SK-N-SH treated with all-trans-retinoic acid at 6 μM for 48 hours (cell line): ENCODE results near the gene LRRC8E.

ENCODE experiments used
- ATAC-seq: fragments of 200-7000 bp; cut with Tn5 transposase; 3 replicates; pipeline ENCODE4 v1.9.1; 2020; ENCODE audit warnings: mild to moderate bottlenecking, moderate library complexity
- ARNTL ChIP-seq: fragments of 450-650 bp; formaldehyde crosslinking; IDR thresholded peaks from 2 replicates; pipeline ENCODE4 v1.5.0; 2020; ENCODE audit warnings: low read depth, mild to moderate bottlenecking, moderate library complexity, borderline replicate concordance
- BACH2 ChIP-seq: fragments of 250-450 bp; sonication (Bioruptor Pico); IDR thresholded peaks from 2 replicates; pipeline ENCODE4 v1.9.0; 2021; ENCODE audit warnings: mild to moderate bottlenecking, borderline replicate concordance
- CSDC2 ChIP-seq: fragments of 250-450 bp; sonication (Bioruptor Pico); IDR thresholded peaks from 2 replicates; pipeline ENCODE4 v1.5.0; 2020; ENCODE audit warnings: mild to moderate bottlenecking, moderate library complexity
- ESRRG ChIP-seq: fragments of 250-450 bp; sonication (Bioruptor Pico); IDR thresholded peaks from 2 replicates; pipeline ENCODE4 v1.6.1; 2021; ENCODE audit warnings: mild to moderate bottlenecking
- GLIS3 ChIP-seq: fragments of 250-450 bp; sonication (Bioruptor Pico); IDR thresholded peaks from 2 replicates; pipeline ENCODE4 v1.5.0; 2020; ENCODE audit warnings: mild to moderate bottlenecking, moderate library complexity
- ISL1 ChIP-seq: fragments of 250-450 bp; sonication (Bioruptor Pico); IDR thresholded peaks from 2 replicates; pipeline ENCODE4 v2.1.2; 2022; ENCODE audit warnings: mild to moderate bottlenecking, moderate library complexity
- OSR1 ChIP-seq: fragments of 250-450 bp; sonication (Bioruptor Pico); IDR thresholded peaks from 2 replicates; pipeline ENCODE4 v1.8.0; 2022; ENCODE audit warnings: moderate library complexity, mild to moderate bottlenecking, inconsistent platforms
- PPARA ChIP-seq: fragments of 250-450 bp; sonication (Bioruptor Pico); IDR thresholded peaks from 2 replicates; pipeline ENCODE4 v1.5.0; 2020; ENCODE audit warnings: mild to moderate bottlenecking, borderline replicate concordance
- RARB ChIP-seq: fragments of 250-450 bp; sonication (Bioruptor Pico); IDR thresholded peaks from 2 replicates; pipeline ENCODE4 v1.8.0; 2021; ENCODE audit warnings: mild to moderate bottlenecking, moderate library complexity
- TCF4 ChIP-seq: fragments of 250-450 bp; sonication (Bioruptor Pico); IDR thresholded peaks from 2 replicates; pipeline ENCODE4 v1.8.0; 2021; ENCODE audit warnings: mild to moderate bottlenecking, moderate library complexity, borderline replicate concordance
- TOX ChIP-seq: fragments of 250-450 bp; sonication (Bioruptor Pico); IDR thresholded peaks from 2 replicates; pipeline ENCODE4 v1.8.0; 2021; ENCODE audit warnings: mild to moderate bottlenecking, moderate library complexity, borderline replicate concordance
- ZC3H10 ChIP-seq: fragments of 250-450 bp; sonication (Bioruptor Pico); IDR thresholded peaks from 2 replicates; pipeline ENCODE4 v1.5.1; 2021; ENCODE audit warnings: mild to moderate bottlenecking, moderate library complexity
- ZFP3 ChIP-seq: fragments of 250-450 bp; sonication (Bioruptor Pico); IDR thresholded peaks from 2 replicates; pipeline ENCODE4 v1.5.0; 2020; ENCODE audit warnings: mild to moderate bottlenecking, moderate library complexity
- ZFP30 ChIP-seq: fragments of 450-650 bp; formaldehyde crosslinking; IDR thresholded peaks from 2 replicates; pipeline ENCODE4 v1.5.0; 2022; ENCODE audit warnings: mild to moderate bottlenecking, moderate library complexity
- ZNF70 ChIP-seq: fragments of 450-650 bp; formaldehyde crosslinking; IDR thresholded peaks from 2 replicates; pipeline ENCODE4 v1.5.0; 2020; ENCODE audit warnings: mild to moderate bottlenecking, moderate library complexity
- ZNF8 ChIP-seq: fragments of 450-650 bp; formaldehyde crosslinking; IDR thresholded peaks from 2 replicates; pipeline ENCODE4 v1.5.0; 2020; ENCODE audit warnings: mild to moderate bottlenecking, moderate library complexity
- TF ChIP-seq, protein P1 (sequence below): fragments of 250-450 bp; sonication (Bioruptor Pico); IDR thresholded peaks from 2 replicates; pipeline ENCODE4 v1.5.0; 2020; ENCODE audit warnings: mild to moderate bottlenecking, moderate library complexity
- TF ChIP-seq, protein P2 (sequence below): fragments of 250-450 bp; sonication (Bioruptor Pico); IDR thresholded peaks from 2 replicates; pipeline ENCODE4 v1.8.0; 2020; ENCODE audit warnings: mild to moderate bottlenecking, moderate library complexity, borderline replicate concordance
- TF ChIP-seq, protein P3 (sequence below): fragments of 250-450 bp; sonication (Bioruptor Pico); IDR thresholded peaks from 2 replicates; pipeline ENCODE4 v1.8.0; 2021; ENCODE audit warnings: low read depth, mild to moderate bottlenecking, moderate library complexity, borderline replicate concordance
- TF ChIP-seq, protein P4 (sequence below): fragments of 250-450 bp; sonication (Bioruptor Pico); IDR thresholded peaks from 2 replicates; pipeline ENCODE4 v1.5.1; 2021; ENCODE audit warnings: mild to moderate bottlenecking, moderate library complexity
- TF ChIP-seq, protein P5 (sequence below): fragments of 250-450 bp; sonication (Bioruptor Pico); IDR thresholded peaks from 2 replicates; pipeline ENCODE4 v1.5.1; 2020; ENCODE audit warnings: low read depth, mild to moderate bottlenecking, moderate library complexity

Gene LRRC8E

DNA sequence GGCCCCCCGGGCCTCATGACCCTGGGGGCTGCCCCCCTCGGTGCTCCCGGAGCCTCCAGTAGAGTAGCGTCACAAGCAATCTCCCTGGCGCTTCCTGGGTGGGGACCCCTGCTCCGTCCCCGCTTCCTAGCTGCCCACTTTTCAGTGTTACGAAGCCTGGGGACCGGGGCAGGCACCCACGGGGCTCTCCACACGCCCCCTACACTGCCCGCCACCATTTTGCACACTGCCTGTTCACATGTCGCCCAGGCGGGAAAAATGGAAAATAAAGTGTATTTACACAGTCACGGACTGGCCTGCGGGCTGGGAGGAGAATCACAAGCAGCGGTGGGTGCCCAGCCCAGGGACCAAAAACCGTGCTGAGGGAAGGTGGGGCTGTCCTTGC lies 23.6 kb upstream of the LRRC8E start:
- TF ChIP-seq, protein P1, sequence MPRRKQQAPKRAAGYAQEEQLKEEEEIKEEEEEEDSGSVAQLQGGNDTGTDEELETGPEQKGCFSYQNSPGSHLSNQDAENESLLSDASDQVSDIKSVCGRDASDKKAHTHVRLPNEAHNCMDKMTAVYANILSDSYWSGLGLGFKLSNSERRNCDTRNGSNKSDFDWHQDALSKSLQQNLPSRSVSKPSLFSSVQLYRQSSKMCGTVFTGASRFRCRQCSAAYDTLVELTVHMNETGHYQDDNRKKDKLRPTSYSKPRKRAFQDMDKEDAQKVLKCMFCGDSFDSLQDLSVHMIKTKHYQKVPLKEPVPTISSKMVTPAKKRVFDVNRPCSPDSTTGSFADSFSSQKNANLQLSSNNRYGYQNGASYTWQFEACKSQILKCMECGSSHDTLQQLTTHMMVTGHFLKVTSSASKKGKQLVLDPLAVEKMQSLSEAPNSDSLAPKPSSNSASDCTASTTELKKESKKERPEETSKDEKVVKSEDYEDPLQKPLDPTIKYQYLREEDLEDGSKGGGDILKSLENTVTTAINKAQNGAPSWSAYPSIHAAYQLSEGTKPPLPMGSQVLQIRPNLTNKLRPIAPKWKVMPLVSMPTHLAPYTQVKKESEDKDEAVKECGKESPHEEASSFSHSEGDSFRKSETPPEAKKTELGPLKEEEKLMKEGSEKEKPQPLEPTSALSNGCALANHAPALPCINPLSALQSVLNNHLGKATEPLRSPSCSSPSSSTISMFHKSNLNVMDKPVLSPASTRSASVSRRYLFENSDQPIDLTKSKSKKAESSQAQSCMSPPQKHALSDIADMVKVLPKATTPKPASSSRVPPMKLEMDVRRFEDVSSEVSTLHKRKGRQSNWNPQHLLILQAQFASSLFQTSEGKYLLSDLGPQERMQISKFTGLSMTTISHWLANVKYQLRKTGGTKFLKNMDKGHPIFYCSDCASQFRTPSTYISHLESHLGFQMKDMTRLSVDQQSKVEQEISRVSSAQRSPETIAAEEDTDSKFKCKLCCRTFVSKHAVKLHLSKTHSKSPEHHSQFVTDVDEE = no peak
- no peak for TF ChIP-seq OSR1 (CRISPR knock-in tag)
- no peak for ATAC-seq

DNA sequence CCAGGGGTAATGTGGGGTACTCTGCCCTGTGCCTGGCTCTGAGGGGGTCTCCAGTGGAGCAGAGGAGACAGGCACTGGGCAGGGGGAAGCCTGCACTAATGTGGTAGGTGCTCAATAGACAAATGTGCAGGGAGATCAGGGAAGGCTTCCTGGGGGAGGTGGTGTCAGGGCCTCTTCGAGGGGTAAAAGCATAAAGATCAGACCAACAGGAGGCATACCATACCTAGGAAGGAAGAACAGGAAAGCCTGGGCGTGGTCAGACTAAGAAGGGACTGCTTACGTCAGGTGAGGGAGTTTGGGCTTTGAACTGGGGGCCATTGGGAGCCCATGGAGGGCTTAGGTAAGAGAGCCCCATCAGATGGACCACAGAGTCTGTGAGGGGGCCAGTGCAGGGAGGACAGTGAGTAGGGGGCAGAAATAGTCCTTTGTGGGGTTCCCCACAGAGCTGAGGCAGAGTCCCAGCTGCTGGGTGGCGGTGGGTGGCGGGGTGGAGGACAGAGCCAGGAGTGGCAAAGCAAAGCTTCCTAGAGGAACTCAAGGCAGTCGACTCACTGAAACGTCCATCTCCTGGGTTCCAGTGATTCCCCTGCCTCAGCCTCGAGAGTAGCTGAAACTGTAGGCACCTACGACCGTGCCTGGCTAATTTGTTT lies 22.9 kb upstream of the LRRC8E start:
- ATAC-seq = no peak
- TF ChIP-seq ZFP3 (CRISPR knock-in tag) = no peak
- no peak for TF ChIP-seq ZFP30 (CRISPR knock-in tag)
- TF ChIP-seq ZNF70 (CRISPR knock-in tag) = no peak
- TF ChIP-seq, protein P2, sequence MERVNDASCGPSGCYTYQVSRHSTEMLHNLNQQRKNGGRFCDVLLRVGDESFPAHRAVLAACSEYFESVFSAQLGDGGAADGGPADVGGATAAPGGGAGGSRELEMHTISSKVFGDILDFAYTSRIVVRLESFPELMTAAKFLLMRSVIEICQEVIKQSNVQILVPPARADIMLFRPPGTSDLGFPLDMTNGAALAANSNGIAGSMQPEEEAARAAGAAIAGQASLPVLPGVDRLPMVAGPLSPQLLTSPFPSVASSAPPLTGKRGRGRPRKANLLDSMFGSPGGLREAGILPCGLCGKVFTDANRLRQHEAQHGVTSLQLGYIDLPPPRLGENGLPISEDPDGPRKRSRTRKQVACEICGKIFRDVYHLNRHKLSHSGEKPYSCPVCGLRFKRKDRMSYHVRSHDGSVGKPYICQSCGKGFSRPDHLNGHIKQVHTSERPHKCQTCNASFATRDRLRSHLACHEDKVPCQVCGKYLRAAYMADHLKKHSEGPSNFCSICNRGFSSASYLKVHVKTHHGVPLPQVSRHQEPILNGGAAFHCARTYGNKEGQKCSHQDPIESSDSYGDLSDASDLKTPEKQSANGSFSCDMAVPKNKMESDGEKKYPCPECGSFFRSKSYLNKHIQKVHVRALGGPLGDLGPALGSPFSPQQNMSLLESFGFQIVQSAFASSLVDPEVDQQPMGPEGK = no peak
- TF ChIP-seq, protein P3, sequence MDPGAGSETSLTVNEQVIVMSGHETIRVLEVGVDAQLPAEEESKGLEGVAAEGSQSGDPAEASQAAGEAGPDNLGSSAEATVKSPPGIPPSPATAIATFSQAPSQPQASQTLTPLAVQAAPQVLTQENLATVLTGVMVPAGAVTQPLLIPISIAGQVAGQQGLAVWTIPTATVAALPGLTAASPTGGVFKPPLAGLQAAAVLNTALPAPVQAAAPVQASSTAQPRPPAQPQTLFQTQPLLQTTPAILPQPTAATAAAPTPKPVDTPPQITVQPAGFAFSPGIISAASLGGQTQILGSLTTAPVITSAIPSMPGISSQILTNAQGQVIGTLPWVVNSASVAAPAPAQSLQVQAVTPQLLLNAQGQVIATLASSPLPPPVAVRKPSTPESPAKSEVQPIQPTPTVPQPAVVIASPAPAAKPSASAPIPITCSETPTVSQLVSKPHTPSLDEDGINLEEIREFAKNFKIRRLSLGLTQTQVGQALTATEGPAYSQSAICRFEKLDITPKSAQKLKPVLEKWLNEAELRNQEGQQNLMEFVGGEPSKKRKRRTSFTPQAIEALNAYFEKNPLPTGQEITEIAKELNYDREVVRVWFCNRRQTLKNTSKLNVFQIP (CRISPR knock-in tag) = no peak
- TF ChIP-seq GLIS3 (CRISPR knock-in tag) = no peak
- no peak for TF ChIP-seq TCF4 (CRISPR knock-in tag)

DNA sequence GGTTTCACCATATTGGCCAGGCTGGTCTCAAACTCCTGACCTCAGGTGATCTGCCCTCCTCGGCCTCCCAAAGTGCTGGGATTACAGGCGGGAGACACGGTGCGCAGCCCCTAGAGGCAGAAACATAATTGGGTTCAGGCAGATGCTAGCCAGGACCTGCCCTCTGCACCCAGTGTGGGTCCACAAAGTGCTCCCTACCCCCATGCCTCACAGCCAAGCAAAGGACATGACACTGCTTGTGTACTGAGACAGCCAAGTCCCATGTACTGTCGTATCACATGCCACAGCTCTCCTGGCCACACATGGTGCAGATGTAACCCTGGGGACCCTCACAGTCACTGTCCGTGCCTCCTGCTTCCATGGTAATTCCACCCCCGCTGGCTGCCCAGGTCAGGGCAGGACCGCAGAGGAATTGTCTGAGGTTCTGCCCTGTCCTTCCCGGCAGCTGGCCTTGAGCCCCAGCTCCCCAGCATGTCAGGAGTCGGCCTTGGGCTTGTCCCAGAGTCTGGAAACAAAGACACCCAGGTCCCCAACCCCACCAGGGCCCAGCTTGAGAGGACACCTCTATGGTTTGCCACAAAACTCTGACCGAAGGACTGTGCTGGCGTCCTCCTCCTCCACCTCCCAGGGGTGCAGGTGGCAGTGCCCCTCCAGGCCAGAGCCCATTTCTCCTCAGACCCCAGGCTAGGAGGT lies 21.8 kb upstream of the LRRC8E start:
- no peak for ATAC-seq
- TF ChIP-seq ISL1 (no peak), ESRRG (no peak), ZNF8 (no peak), ZNF70 (CRISPR knock-in tag) (no peak), OSR1 (CRISPR knock-in tag) (no peak), TOX (no peak), ARNTL (CRISPR knock-in tag) (no peak), ZFP30 (CRISPR knock-in tag) (no peak), GLIS3 (CRISPR knock-in tag) (no peak), RARB (CRISPR knock-in tag) (no peak), ZC3H10 (CRISPR knock-in tag) (no peak), TCF4 (CRISPR knock-in tag) (no peak), PPARA (no peak), CSDC2 (CRISPR knock-in tag) (no peak), BACH2 (CRISPR knock-in tag) (no peak)
- TF ChIP-seq, protein P3 (CRISPR knock-in tag) = no peak
- TF ChIP-seq, protein P4, sequence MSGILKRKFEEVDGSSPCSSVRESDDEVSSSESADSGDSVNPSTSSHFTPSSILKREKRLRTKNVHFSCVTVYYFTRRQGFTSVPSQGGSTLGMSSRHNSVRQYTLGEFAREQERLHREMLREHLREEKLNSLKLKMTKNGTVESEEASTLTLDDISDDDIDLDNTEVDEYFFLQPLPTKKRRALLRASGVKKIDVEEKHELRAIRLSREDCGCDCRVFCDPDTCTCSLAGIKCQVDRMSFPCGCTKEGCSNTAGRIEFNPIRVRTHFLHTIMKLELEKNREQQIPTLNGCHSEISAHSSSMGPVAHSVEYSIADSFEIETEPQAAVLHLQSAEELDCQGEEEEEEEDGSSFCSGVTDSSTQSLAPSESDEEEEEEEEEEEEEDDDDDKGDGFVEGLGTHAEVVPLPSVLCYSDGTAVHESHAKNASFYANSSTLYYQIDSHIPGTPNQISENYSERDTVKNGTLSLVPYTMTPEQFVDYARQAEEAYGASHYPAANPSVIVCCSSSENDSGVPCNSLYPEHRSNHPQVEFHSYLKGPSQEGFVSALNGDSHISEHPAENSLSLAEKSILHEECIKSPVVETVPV = no peak
- TF ChIP-seq, protein P1 = no peak
- TF ChIP-seq, protein P5, sequence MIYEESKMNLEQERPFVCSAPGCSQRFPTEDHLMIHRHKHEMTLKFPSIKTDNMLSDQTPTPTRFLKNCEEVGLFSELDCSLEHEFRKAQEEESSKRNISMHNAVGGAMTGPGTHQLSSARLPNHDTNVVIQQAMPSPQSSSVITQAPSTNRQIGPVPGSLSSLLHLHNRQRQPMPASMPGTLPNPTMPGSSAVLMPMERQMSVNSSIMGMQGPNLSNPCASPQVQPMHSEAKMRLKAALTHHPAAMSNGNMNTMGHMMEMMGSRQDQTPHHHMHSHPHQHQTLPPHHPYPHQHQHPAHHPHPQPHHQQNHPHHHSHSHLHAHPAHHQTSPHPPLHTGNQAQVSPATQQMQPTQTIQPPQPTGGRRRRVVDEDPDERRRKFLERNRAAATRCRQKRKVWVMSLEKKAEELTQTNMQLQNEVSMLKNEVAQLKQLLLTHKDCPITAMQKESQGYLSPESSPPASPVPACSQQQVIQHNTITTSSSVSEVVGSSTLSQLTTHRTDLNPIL (CRISPR knock-in tag) = no peak
